HG03521 (cell line): Measurements from ENCODE around the gene SLFNL1.

Source experiments
- ATAC-seq: cut with Tn5 transposase; IDR thresholded peaks from one replicate; pipeline ENCODE4 v1.9.1; 2021; ENCODE audit warnings: mild to moderate bottlenecking, moderate library complexity; ENCODE audit not compliant: unreplicated experiment

The SLFNL1 gene

DNA sequence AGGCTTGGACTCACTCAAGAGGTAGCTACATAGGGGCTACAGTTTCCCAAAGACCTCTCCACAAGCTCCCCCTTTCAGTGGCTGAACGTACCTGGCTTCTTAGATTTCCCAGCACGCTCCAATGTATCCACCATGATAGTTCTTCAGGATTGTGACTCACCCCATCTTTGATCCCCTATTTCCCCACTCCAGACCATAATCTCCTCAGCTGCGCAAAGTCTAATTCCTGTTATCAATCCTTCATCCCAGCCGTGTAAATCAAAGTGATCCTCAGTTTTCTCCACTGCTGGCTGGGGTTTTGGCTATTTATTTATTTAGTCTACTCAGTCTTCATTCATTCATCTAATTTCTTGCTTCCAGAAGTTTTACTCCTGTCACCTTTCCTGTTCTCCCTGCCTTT lies 55.1 kb downstream of the SLFNL1 start:
- no peak for ATAC-seq
